ENCODE data around the gene LUC7L3.

GRCh38 chr17:50680126-50680525, 39.3 kb upstream of the LUC7L3 start:
- TF ChIP-seq CTCF (IDR thresholded peaks at IDR 0.05; ENCODE audit: insufficient read depth, low read length, poor library complexity, severe bottlenecking), result no peak
- TF ChIP-seq EZH2phosphoT487 (conservative IDR thresholded peaks at IDR 0.05; ENCODE audit: low read length), result no peak

Measured in SU-DHL-6 (cell line).